ENCODE results near the gene IMPDH1. TPM values are rescaled to one million over a fixed set of nuclear protein-coding genes. Genes with fewer than 3 reads are reported as not detected.
A peak's percentile ranks its signal among the peaks of the same experiment; 100 is the strongest.

IMPDH1 gene
- total RNA-seq, 2 donors from 2014 or later = 17.4 to 27.4 TPM

GRCh38 chr7:128430207-128430606 lies 20.4 kb upstream of the IMPDH1 start:
- Histone ChIP-seq H3K36me3 (no peaks in the 10 kb centered on the region), H3K4me1 (peaks cover 0 to 6% of the 10 kb centered on the region in 2 donors), H3K27me3 (no peaks in the 10 kb centered on the region), H3K4me3 (no peak overlapping the region), H3K9me3 (no peaks in the 10 kb centered on the region), H3K27ac (no peak overlapping the region)
- no peak for TF ChIP-seq CTCF (IDR thresholded peaks at IDR 0.05)
- no peak for DNase-seq (ENCODE audit: low spot score)

- no peak overlapping the region for H3K27ac ChIP-seq
Observed at GRCh38 chr7:128427289-128427891, 17.6 kb upstream of the IMPDH1 start.

GRCh38 chr7:128425850-128426249 lies 16.1 kb upstream of the IMPDH1 start:
- Histone ChIP-seq H3K4me3 (no peak overlapping the region), H3K9me3 (no peaks in the 10 kb centered on the region), H3K27me3 (no peaks in the 10 kb centered on the region), H3K4me1 (peaks cover 0 to 6% of the 10 kb centered on the region in 2 donors), H3K27ac (no peak overlapping the region), H3K36me3 (no peaks in the 10 kb centered on the region)
- peak; percentile 81 for DNase-seq (ENCODE audit: low spot score)
- peak; percentile 86 to 95 for TF ChIP-seq CTCF (IDR thresholded peaks at IDR 0.05)

More at GRCh38 chr7:128427289-128427891, 17.6 kb upstream of the IMPDH1 start:
- Histone ChIP-seq H3K9me3 (no peaks in the 10 kb centered on the region), H3K36me3 (no peaks in the 10 kb centered on the region), H3K27me3 (no peaks in the 10 kb centered on the region), H3K4me1 (peaks cover 0 to 6% of the 10 kb centered on the region in 2 donors), H3K4me3 (no peak overlapping the region)
- TF ChIP-seq CTCF (IDR thresholded peaks at IDR 0.05) = peak; percentile 77 to 86
- no peak for DNase-seq (ENCODE audit: low spot score)

- no peaks in the 10 kb centered on the region for H3K9me3 ChIP-seq
- no peak for TF ChIP-seq CTCF (IDR thresholded peaks at IDR 0.05)
Observed at GRCh38 chr7:128424686-128425275, 15.0 kb upstream of the IMPDH1 start.

GRCh38 chr7:128422842-128423241 lies 13.1 kb upstream of the IMPDH1 start:
- Histone ChIP-seq H3K36me3 (no peaks in the 10 kb centered on the region), H3K27me3 (no peaks in the 10 kb centered on the region), H3K4me1 (peaks cover 0 to 6% of the 10 kb centered on the region in 2 donors), H3K27ac (no peak overlapping the region), H3K4me3 (no peak overlapping the region), H3K9me3 (no peaks in the 10 kb centered on the region)
- TF ChIP-seq CTCF (IDR thresholded peaks at IDR 0.05) = no peak
- no peak for DNase-seq (ENCODE audit: low spot score)

More at GRCh38 chr7:128424686-128425275, 15.0 kb upstream of the IMPDH1 start:
- Histone ChIP-seq H3K27me3 (no peaks in the 10 kb centered on the region), H3K27ac (no peak overlapping the region), H3K36me3 (no peaks in the 10 kb centered on the region), H3K4me1 (peaks cover 0 to 6% of the 10 kb centered on the region in 2 donors), H3K4me3 (no peak overlapping the region)
- DNase-seq (ENCODE audit: low spot score) = no peak
